Measurements from ENCODE around the gene NEU4.
"Not testable (repeated sequence)": the region's sequence is repeated elsewhere in the genome, so short reads cannot be mapped to it uniquely, and the experiment has no call there.

NEU4 gene

DNA sequence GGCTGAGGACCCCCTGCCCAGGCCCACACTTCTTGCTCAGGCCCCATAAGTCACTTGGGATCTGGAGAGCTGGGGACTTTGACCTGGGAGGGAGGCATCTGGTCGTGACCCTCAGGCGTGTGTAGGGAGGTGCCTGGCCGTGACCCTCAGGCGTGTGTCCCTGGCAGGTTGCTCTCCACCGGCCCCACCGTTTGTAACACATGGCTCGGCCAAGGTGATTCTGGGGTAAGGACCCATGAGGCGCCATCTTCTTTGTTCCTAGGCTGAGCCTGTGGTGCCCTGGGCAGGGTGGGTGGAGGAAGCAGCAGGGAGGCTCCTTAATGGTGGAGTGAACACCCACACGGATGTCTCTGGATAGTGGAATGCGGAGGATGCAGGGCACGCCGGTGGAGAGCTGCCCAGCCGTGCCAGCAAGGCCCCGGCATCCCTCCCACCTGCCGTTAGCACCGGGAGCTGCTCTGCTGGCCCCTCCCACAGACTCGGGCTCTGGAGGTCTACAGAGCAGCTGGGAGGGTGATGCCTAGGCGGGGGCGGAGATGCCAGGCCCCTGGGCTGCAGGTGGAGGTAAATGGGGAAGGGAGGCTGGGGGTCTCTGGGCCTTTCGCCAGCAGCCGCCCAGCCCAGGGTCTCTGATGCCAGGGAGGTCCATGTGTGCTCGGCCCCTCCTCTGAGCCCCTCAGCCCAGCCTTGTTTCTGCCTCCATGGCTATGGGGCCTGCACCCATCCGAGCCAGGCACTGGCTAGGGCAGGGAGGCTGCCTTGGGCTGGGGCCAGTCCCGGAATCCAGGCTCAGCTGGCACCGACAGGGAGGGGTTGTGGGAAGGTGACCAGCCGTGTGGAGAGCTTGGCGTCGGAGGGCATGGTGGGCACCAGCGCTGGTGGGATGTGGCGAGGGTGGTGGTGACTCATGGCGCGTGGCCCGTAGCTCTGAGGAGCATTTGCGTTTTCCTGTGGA is 33.5 kb upstream of the NEU4 start:
- peak; percentile 11 for DNase-seq (ENCODE audit: low spot score)

- no peak for DNase-seq (ENCODE audit: low spot score)
Observed at GRCh38 chr2:241776336-241777169, 32.4 kb upstream of the NEU4 start, which contains the start of gene GAL3ST2. Gene GAL3ST2, plus strand, starts transcription at chr2:241776822. Its CDS starts 134 bp downstream, at chr2:241776956.

- DNase-seq (ENCODE audit: low spot score): peak; percentile 6
Observed at GRCh38 chr2:241777170-241777685, 31.8 kb upstream of the NEU4 start.

GRCh38 chr2:241777686-241778627 is 31.0 kb upstream of the NEU4 start:
- peak; percentile 13 for DNase-seq (ENCODE audit: low spot score)

GRCh38 chr2:241780939-241781569 is 27.9 kb upstream of the NEU4 start:
- no peak for DNase-seq (ENCODE audit: low spot score)

GRCh38 chr2:241782053-241782452 is 26.9 kb upstream of the NEU4 start:
- DNase-seq (ENCODE audit: low spot score): not testable (repeated sequence)

DNA sequence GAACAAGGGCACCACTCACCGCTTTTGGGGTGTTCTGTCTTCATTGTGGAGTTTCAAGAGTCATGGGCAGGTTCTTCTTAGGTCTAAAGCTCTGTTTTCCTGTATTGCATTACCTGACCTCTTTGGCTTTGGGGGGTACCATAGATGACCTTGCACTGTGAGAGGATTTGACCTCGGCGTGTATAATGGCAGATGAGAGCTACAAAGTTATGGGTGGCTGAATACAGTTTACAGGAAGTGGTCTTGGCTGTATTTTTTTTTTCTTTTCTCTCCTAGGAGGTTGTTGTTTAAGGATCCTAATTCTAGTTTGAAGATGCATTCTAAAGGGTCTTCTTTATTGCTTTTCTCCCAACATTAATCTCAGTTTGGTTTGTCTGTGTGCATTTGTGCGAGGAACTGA is 20.9 kb upstream of the NEU4 start:
- no peak for DNase-seq (ENCODE audit: low spot score)

DNA sequence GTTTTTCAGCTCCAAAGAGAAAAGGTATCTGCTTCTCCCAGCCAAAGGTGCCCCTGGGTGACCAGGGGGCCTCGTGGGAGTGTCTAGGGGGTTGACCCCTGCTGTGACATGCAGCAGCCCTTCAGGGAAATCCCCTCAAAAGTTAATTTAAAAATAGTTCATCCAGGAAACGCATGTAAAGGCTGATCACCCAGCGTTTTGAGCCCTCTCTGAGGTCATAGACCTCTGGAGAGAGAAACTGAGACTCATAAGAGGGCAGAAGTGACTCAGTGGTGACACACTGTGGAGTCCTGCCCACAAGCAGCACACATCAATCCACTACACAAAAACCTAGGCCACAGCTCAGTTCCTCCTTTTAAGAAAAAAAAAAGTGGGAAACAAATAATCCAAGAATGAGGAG is 20.4 kb upstream of the NEU4 start:
- DNase-seq (ENCODE audit: low spot score): no peak

- DNase-seq (ENCODE audit: low spot score): not testable (repeated sequence)
Observed at GRCh38 chr2:241791385-241791784, 17.6 kb upstream of the NEU4 start.

DNA sequence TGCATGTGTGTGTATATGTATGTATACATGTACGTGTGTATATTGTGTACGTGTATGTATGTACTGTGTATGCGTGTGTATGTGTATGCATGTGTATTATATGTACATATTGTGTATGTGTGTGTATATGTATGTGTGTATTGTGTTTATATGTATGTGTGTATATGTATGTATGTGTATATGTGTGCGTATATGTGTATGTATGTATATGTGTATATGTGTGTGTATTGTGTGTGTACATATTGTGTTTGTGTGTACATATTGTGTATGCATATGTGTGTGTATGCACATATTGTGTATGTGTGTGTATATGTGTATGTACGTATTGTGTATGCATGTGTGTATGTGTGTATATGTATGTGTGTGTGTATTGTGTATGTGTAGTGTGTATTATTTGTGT is 15.6 kb upstream of the NEU4 start:
- DNase-seq (ENCODE audit: low spot score): no peak

- no peak for DNase-seq (ENCODE audit: low spot score)
Observed at GRCh38 chr2:241794250-241794823, 14.7 kb upstream of the NEU4 start.

DNA sequence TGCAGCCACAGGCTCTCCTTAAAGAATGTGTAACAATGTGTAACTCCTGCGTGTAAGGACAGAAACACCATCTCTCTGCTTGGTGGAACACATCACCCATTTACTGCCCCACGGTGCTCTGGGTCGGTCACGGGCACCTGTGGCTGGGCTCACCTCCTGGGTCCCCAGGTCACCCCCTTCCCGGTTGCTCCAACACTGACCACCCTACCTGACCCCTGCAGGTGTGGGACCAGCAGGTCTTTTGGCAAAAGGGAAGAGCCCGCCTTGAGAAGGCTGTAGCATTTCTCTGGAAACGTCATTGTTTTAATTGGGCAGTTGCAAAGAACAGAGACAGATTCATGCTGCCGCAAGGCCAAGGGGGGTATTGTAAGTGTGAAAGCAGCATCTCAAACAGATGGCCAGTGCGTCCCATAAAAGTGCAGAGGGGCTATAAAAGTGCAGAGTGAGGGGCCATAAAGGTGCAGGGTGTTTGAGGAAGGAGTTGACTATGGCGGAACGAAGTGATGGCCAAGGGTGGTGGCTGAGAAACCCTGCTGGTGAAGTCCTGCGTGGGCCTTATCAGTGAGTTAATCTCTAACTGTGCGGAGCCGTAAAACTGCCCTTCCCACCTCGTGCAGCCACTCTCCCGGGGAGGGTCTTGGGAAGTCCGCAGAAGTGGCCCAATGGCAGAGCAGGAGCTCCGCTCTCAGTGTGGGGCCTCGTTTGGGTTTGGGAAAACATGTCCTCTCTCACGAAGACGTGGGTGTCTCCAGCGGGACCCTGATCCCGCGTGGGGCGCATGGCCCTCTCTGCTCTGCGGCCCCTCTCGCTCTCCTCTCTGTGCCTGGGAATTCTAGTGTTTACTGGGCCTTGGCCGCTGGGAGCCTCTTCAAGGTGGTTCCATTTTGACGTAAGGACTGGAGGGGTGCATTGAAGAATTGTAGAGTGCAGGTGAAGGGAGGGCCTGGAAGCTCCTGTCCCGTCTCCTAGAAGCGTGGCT is 13.7 kb upstream of the NEU4 start:
- DNase-seq (ENCODE audit: low spot score): no peak

GRCh38 chr2:241796209-241796608 is 12.8 kb upstream of the NEU4 start:
- no peak for DNase-seq (ENCODE audit: low spot score)

GRCh38 chr2:241796610-241797138 is 12.3 kb upstream of the NEU4 start:
- DNase-seq (ENCODE audit: low spot score): no peak

GRCh38 chr2:241797441-241798080 is 11.4 kb upstream of the NEU4 start:
- DNase-seq (ENCODE audit: low spot score): no peak

- no peak for DNase-seq (ENCODE audit: low spot score)
Observed at GRCh38 chr2:241798081-241798630, 10.8 kb upstream of the NEU4 start.

DNA sequence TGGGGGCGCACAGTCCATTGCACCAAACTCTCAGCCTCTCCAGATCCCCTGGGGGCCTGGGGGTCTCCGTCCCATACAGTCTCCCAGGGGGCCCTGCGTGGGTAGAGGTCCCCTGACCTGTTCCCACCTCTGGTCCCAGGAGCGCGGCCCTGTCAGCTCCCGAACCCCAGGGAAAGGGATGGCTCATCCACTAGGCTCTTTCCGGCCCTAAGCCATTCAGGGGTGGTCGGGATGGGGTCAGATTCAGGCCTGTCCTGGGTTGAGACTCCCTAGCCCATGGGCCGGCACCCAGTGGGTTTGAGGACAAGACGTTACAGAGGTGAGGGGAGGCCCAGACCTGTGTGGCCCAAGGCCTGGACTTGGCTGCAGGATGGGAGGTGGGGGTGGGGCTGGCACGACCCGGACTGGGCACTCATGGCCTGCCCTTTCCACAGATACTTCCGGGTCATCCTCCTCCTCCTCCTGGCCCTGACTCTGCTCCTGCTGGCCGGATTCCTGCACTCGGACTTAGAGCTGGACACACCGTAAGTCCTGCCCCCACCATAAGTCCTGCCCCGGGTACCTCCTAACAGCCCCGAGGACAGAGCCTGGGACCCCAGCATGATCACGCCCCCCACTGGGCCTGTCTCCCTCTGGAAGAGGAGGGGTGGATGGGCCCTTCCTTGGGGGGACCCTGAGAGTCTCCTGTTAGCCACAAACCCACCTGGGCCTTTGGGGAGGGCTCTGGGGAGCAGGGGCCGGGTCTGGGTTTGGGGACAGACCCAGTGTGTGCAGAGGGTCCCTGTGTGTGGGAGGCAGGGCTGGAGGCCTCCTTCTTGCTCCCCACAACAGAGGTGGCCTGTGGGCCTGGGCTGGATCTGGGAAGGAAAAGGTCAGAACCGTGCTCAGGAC is 10.1 kb upstream of the NEU4 start:
- no peak for DNase-seq (ENCODE audit: low spot score)
